ENCODE data around the gene TFAP2C. TPM values are rescaled to one million over a fixed set of nuclear protein-coding genes. Genes with fewer than 3 reads are reported as not detected.

The TFAP2C gene
- total RNA-seq, 1 experiment from 2014 or later: 2.8 TPM

DNA sequence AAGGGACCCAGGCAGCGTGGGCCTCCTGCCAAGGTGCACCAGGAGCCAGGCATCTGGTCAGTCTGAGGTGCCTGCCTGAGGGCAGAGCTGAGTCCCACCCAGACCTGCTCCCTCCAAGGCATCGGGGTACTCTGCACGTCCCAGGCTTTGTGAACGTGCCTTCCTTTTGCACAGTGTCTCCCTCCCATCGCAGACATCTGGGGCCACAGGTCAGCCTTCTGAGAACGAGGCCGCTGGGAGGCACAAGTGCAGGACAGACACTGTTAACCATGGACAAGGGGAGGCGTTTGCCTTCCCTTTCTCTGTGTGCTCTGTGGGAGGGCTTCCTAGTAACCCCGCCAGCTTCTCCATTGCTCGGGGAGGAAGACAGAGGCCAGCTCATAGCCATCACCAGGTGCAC is 47.6 kb downstream of the TFAP2C start:
- TF ChIP-seq, protein P1, sequence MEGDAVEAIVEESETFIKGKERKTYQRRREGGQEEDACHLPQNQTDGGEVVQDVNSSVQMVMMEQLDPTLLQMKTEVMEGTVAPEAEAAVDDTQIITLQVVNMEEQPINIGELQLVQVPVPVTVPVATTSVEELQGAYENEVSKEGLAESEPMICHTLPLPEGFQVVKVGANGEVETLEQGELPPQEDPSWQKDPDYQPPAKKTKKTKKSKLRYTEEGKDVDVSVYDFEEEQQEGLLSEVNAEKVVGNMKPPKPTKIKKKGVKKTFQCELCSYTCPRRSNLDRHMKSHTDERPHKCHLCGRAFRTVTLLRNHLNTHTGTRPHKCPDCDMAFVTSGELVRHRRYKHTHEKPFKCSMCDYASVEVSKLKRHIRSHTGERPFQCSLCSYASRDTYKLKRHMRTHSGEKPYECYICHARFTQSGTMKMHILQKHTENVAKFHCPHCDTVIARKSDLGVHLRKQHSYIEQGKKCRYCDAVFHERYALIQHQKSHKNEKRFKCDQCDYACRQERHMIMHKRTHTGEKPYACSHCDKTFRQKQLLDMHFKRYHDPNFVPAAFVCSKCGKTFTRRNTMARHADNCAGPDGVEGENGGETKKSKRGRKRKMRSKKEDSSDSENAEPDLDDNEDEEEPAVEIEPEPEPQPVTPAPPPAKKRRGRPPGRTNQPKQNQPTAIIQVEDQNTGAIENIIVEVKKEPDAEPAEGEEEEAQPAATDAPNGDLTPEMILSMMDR (IDR thresholded peaks at IDR 0.05): no peak
- TF ChIP-seq POLR2AphosphoS5 (IDR thresholded peaks at IDR 0.05; ENCODE audit: low read depth, low read length) (no peak), TCF7L2 (IDR thresholded peaks at IDR 0.05; ENCODE audit: low read depth, low read length) (no peak), SIN3A (IDR thresholded peaks at IDR 0.05; ENCODE audit: borderline replicate concordance, insufficient read depth, low read depth, low read length) (no peak)
- TF ChIP-seq, protein P2, sequence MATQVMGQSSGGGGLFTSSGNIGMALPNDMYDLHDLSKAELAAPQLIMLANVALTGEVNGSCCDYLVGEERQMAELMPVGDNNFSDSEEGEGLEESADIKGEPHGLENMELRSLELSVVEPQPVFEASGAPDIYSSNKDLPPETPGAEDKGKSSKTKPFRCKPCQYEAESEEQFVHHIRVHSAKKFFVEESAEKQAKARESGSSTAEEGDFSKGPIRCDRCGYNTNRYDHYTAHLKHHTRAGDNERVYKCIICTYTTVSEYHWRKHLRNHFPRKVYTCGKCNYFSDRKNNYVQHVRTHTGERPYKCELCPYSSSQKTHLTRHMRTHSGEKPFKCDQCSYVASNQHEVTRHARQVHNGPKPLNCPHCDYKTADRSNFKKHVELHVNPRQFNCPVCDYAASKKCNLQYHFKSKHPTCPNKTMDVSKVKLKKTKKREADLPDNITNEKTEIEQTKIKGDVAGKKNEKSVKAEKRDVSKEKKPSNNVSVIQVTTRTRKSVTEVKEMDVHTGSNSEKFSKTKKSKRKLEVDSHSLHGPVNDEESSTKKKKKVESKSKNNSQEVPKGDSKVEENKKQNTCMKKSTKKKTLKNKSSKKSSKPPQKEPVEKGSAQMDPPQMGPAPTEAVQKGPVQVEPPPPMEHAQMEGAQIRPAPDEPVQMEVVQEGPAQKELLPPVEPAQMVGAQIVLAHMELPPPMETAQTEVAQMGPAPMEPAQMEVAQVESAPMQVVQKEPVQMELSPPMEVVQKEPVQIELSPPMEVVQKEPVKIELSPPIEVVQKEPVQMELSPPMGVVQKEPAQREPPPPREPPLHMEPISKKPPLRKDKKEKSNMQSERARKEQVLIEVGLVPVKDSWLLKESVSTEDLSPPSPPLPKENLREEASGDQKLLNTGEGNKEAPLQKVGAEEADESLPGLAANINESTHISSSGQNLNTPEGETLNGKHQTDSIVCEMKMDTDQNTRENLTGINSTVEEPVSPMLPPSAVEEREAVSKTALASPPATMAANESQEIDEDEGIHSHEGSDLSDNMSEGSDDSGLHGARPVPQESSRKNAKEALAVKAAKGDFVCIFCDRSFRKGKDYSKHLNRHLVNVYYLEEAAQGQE (IDR thresholded peaks at IDR 0.05; ENCODE audit: insufficient read depth in 1 of 2, low read depth in 2 of 2, low read length in 1 of 2): no peak
- in situ Hi-C loops (cut with HindIII; ENCODE audit: low pct_unique_long_range_greater_than_20kb, low sequenced_read_pairs) (no loop called here), intact Hi-C loops (cut with micrococcal nuclease; ENCODE audit: unreplicated experiment) (no loop called here)
- Histone ChIP-seq H3K4me1 (ENCODE audit: control insufficient read depth, insufficient read depth, low read length) (no peaks in the 10 kb centered on the region), H3K9me3 (ENCODE audit: control insufficient read depth, insufficient read depth, low read depth, low read length) (no peaks in the 10 kb centered on the region), H3K4me3 (ENCODE audit: low read depth in 2 of 2, low read length in 2 of 2) (no peak overlapping the region), H3K27me3 (ENCODE audit: control insufficient read depth, insufficient read depth, low read length) (no peaks in the 10 kb centered on the region), H3K27ac (ENCODE audit: low read length) (no peak overlapping the region), H3K36me3 (ENCODE audit: control insufficient read depth, insufficient read depth, low read length) (no peaks in the 10 kb centered on the region)
- no peak for DNase-seq (ENCODE audit: low read depth, low spot score)
- ATAC-seq: peak; percentile 51; the same call in 1 of the 2 replicates
- ChIA-PET POLR2A (no interaction called here), CTCF (no interaction called here)
- BruUV-seq (replicated peaks): no TSS peak

DNA sequence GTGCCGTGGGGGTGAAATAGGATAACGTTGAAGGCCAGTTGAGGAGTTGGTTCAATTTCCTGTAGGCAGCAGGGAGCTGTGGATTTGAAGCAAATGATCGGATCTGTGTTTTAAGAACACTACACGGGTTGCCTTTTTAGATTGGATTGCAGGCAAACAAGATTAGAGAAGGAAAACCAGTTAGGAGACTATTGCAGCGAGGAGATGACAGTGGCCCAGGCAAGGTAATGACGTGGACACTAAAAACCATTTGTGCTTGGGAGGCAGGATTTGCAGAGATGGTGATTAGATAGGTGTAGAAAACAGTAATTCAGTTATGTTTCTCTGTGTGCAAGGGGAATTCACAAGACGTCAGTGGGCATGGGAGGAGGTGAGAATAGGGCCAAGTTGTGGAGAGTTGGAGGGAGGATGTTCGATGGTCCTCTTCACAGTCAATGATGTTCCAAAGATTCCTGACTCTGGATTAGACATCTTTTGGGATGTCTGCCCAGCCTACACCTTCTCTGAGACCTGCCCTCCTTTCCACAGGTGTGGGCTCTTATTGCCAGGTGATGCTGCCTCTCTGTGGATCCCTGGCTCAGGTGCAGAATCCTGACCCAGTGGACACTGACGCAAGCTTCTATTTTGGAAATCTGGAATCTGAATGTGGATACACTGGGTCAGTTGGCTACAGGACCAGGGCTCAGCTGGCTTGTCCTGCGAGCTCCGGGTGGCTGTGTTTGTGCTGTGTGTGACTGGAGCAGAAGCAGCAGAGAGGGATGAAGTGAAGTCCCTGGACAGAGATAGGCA is 54.2 kb downstream of the TFAP2C start:
- intact Hi-C loops (cut with micrococcal nuclease; ENCODE audit: unreplicated experiment): no loop called here
- CTCF ChIA-PET: no interaction called here
- no TSS peak for BruUV-seq (replicated peaks)
- ATAC-seq (no peak), DNase-seq (ENCODE audit: low read depth, low spot score) (no peak)
- no peaks in the 10 kb centered on the region for H3K4me1 ChIP-seq (ENCODE audit: control insufficient read depth, insufficient read depth, low read length)
- H3K27me3 ChIP-seq (ENCODE audit: control insufficient read depth, insufficient read depth, low read length): no peaks in the 10 kb centered on the region
- POLR2A ChIA-PET: interaction anchor here (0.6 kb wide), 1 partner anchor 368 kb away, joined by 3 read pairs; no protein-coding TSS in a partner anchor
- no peaks in the 10 kb centered on the region for H3K9me3 ChIP-seq (ENCODE audit: control insufficient read depth, insufficient read depth, low read depth, low read length)
- no peak overlapping the region for H3K27ac ChIP-seq (ENCODE audit: low read length)
- H3K36me3 ChIP-seq (ENCODE audit: control insufficient read depth, insufficient read depth, low read length): no peaks in the 10 kb centered on the region
- no peak overlapping the region for H3K4me3 ChIP-seq (ENCODE audit: low read depth in 2 of 2, low read length in 2 of 2)
- in situ Hi-C loops (cut with HindIII; ENCODE audit: low pct_unique_long_range_greater_than_20kb, low sequenced_read_pairs): no loop called here
- TF ChIP-seq, protein P1 (IDR thresholded peaks at IDR 0.05): no peak
- TF ChIP-seq, protein P2 (IDR thresholded peaks at IDR 0.05; ENCODE audit: insufficient read depth in 1 of 2, low read depth in 2 of 2, low read length in 1 of 2): no peak
- TF ChIP-seq SIN3A (IDR thresholded peaks at IDR 0.05; ENCODE audit: borderline replicate concordance, insufficient read depth, low read depth, low read length) (no peak), TCF7L2 (IDR thresholded peaks at IDR 0.05; ENCODE audit: low read depth, low read length) (no peak), POLR2AphosphoS5 (IDR thresholded peaks at IDR 0.05; ENCODE audit: low read depth, low read length) (no peak)
